Cardiac fibroblast (primary cell): ENCODE results near the gene EIF4G1.

Source experiments
- DNase-seq, 2 donors: peaks; one replicate each; pipeline versions ENCODE4 v3.0.0 to v3.0.0-alpha.2; 2010; ENCODE audit warnings: low read depth in 2 of 2
- H3K4me3 ChIP-seq, 2 donors: replicated peaks in 1 of 2; 1 replicate in 1 of 2; 2 replicates in 1 of 2; pipeline ENCODE4 v1.5.1; 2011; ENCODE audit warnings: low read depth in 2 of 2, low read length in 2 of 2, mild to moderate bottlenecking in 2 of 2, moderate library complexity in 1 of 2
- CTCF ChIP-seq: IDR thresholded peaks from one replicate; pipeline ENCODE4 v1.5.1; 2011; ENCODE audit warnings: low read depth, mild to moderate bottlenecking, low read length, inconsistent platforms

The EIF4G1 gene

GRCh38 chr3:184384342-184384741 lies 69.9 kb downstream of the EIF4G1 start:
- no peak for TF ChIP-seq CTCF
- H3K4me3 ChIP-seq, result no peak overlapping the region
- DNase-seq, result no peak
